ENCODE measurements around the gene DCDC1.

Gene DCDC1

DNA sequence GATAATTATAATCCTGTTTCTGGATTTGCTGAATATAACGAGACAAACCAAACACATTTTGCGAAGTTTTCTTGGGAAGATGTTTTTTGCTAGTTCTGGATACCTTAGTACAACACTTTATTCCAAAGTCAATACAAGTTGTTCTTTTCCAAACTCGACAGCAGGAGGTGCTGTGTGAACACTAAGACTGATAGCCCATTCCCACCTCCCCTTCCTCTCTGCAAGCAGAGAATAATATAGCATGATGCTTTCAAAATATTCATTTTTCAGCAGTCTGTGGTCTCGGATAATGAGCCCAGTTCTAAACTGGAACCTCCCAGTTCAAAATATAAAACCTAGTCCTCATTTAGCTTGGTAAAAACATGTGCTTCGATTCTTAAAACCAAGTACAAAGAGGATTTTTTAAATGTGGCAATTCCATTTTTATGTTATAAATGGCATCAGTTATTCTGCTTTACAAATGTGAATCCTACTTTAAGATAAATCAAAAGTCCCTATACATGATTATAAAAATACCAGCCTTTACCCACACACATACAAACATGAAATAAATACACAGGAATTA, 129.1 kb downstream of the DCDC1 start:
- DNase-seq (ENCODE audit: low read depth), result no peak
- H3K4me3 ChIP-seq (ENCODE audit: control insufficient read depth, low read depth, low read length), result no peak overlapping the region
- TF ChIP-seq, protein P1, sequence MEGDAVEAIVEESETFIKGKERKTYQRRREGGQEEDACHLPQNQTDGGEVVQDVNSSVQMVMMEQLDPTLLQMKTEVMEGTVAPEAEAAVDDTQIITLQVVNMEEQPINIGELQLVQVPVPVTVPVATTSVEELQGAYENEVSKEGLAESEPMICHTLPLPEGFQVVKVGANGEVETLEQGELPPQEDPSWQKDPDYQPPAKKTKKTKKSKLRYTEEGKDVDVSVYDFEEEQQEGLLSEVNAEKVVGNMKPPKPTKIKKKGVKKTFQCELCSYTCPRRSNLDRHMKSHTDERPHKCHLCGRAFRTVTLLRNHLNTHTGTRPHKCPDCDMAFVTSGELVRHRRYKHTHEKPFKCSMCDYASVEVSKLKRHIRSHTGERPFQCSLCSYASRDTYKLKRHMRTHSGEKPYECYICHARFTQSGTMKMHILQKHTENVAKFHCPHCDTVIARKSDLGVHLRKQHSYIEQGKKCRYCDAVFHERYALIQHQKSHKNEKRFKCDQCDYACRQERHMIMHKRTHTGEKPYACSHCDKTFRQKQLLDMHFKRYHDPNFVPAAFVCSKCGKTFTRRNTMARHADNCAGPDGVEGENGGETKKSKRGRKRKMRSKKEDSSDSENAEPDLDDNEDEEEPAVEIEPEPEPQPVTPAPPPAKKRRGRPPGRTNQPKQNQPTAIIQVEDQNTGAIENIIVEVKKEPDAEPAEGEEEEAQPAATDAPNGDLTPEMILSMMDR (IDR thresholded peaks at IDR 0.05; ENCODE audit: control insufficient read depth, insufficient read depth, low read depth, low read length, missing control alignments), result peak; percentile 39

DNA sequence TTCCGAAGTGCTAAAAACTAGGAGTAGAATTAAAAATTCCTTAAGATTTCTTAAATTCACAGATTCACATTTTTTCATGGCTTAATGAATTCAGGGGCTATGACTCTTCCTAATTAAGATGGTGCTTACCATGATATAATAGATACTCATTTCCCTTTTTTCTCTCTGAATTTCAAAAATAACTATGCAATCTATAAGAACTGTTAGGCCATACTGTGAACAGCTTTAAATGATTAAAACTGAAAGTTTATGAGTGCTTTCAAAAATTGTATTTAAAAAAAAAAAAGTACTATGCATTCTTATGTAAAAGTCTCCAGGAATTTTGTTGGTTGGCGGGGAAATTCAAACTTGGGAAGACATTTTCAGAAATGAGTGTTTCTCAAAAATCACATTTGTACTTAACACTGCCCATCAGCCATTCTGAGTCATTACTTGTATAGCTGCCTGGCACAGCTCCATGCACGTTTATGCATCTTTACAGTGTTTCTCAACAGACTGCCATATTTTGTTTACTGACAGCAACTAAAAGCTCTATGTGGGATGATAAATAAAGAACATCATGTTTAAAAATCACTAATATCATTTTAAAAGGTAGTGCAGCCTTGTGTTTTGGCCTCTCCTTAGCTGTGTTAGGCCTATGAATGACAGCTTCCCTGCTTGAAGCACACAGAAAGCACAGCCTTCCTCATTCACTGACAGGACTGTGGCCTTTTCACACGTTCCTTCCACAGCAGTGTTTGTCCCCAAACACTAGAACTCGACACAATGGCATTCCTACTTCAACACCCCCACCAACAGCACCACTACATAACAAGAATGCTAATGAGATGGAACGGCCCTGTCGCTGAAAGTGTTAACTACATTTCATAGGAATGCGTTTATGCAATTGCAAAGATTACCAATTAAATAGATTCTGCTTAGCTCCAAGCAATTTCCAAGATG, 131.4 kb downstream of the DCDC1 start:
- no peak overlapping the region for H3K4me3 ChIP-seq (ENCODE audit: control insufficient read depth, low read depth, low read length)
- no peak for DNase-seq (ENCODE audit: low read depth)
- TF ChIP-seq, protein P1 (IDR thresholded peaks at IDR 0.05; ENCODE audit: control insufficient read depth, insufficient read depth, low read depth, low read length, missing control alignments), result no peak

DNA sequence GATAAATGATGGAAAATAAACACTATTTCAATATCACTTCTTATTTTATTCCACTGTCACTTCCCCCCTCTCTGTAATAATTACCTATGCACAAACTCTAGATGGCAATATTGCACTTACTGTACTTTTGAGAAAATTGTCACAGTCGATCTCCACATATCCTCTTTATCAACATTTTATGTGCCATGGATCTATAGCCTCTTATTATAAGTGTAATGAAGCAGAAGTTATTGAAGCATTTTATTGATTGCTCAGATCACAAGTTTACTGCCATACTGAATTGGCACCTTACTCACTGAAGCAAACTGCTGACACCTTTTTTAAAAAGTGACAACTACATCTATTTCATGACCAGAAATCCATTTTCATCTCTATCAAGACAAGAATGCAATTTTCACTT, 133.4 kb downstream of the DCDC1 start:
- H3K4me3 ChIP-seq (ENCODE audit: control insufficient read depth, low read depth, low read length), result no peak overlapping the region
- TF ChIP-seq, protein P1 (IDR thresholded peaks at IDR 0.05; ENCODE audit: control insufficient read depth, insufficient read depth, low read depth, low read length, missing control alignments), result peak; percentile 7
- DNase-seq (ENCODE audit: low read depth), result no peak

DNA sequence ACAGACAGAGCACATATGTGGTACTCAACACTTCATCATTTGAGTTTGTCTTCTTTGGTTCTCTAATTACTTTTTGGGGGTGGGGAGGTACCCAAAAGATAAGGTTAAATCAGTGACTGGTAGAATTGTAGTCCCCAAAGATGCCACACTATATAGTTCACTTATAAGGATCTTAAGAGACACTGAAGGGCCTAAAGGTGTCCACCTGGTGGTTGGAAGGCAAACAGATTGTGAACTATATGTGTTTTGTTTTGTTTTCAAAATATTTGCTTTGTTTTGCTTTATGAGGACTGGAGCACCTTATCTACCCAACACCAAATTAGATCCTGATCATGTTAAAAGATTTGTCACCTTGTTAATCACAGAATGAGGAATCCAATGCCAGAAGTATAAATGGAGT, 136.1 kb downstream of the DCDC1 start:
- TF ChIP-seq, protein P1 (IDR thresholded peaks at IDR 0.05; ENCODE audit: control insufficient read depth, insufficient read depth, low read depth, low read length, missing control alignments), result no peak
- no peak overlapping the region for H3K4me3 ChIP-seq (ENCODE audit: control insufficient read depth, low read depth, low read length)
- DNase-seq (ENCODE audit: low read depth), result no peak

DNA sequence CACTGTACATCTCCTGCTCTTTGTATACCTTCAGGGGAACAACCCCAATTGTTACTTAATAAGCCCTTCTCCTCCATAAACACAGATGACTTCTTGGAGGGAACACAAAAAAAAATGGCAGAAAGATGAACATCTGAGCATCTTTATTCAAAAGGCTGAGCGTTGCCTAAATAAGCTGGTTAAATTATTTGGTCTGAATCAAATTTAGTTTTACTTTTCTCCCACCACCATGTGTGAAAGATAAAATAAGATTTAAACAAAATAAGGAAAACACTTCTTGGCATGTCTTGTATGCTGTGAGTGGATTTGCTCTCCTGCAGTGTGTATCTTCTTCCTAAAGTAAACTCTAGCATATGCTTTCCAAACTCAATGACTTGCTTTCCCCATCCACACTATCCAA, 137.9 kb downstream of the DCDC1 start:
- no peak overlapping the region for H3K4me3 ChIP-seq (ENCODE audit: control insufficient read depth, low read depth, low read length)
- DNase-seq (ENCODE audit: low read depth), result no peak
- TF ChIP-seq, protein P1 (IDR thresholded peaks at IDR 0.05; ENCODE audit: control insufficient read depth, insufficient read depth, low read depth, low read length, missing control alignments), result no peak

DNA sequence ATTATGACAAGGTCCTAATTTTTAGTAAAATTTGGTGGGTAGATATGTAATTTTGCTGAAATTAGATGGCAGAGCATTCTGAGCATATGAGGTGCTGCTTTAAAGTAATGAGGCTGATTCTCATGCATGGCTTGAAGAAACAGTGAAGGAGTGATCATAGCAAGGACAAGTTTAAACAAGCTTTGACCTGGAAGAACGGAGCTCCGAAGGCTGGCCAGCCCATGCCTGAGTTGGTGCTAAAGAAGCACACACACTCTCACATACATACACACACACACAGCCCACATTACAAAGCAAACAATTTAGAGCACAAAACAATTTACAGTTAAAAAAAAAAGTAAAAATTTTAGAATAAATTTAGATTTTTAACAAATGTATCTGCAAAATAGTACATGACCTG, 150.7 kb downstream of the DCDC1 start:
- H3K4me3 ChIP-seq (ENCODE audit: control insufficient read depth, low read depth, low read length), result no peak overlapping the region
- no peak for DNase-seq (ENCODE audit: low read depth)
- TF ChIP-seq, protein P1 (IDR thresholded peaks at IDR 0.05; ENCODE audit: control insufficient read depth, insufficient read depth, low read depth, low read length, missing control alignments), result no peak
